Keratinocyte (primary cell): ENCODE data around the gene CEP85L.

Experiments
- EZH2 ChIP-seq: IDR thresholded peaks from one replicate; pipeline ENCODE4 v1.6.1; 2012; ENCODE audit warnings: inconsistent platforms, mild to moderate bottlenecking, low read length, moderate library complexity
- TF ChIP-seq, protein P1 (sequence below), 3 experiments: IDR thresholded peaks in 1 of 3; conservative IDR thresholded peaks in 1 of 3; optimal IDR thresholded peaks in 1 of 3; 2 replicates in 2 of 3; 3 replicates in 1 of 3; pipeline versions ENCODE3 to v1.5.1; 2011; ENCODE audit warnings: low read length in 3 of 3, mild to moderate bottlenecking in 3 of 3, moderate library complexity in 2 of 3, control low read depth in 1 of 3, inconsistent platforms in 1 of 3; ENCODE audit not compliant: insufficient read depth in 2 of 3; ENCODE audit errors: extremely low read depth in 1 of 3

DNA sequence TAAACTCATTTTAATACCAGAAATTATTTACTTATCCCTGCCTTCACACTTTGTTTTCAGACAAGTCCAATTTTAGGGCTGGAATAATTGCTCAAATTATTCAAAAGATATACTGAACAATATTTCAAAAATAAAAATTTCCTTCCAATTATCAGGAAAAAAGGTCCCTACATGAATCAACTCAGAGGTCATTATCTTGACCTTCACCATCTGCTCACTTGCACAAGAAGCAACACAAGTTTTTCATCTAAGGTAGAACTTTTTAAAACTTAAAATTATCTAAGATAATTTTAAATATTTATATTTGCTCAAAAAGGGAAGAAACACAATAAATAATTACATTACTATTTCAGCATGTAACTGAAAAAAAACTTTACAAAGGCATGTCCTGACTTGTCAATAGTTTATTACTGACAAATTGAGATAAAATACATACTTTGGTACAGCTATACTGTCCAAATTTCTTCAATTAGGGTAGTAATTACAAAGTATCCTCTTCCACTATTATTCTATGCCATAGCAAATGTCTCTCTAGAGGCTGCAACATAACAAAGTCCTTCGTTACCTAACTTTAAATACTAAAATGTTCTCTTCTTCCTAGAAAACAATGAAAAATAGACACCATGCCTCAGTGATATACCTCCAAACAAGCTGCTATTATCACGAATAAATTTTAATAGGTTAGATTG is 2.4 kb downstream of the CEP85L start:
- TF ChIP-seq, protein P1, sequence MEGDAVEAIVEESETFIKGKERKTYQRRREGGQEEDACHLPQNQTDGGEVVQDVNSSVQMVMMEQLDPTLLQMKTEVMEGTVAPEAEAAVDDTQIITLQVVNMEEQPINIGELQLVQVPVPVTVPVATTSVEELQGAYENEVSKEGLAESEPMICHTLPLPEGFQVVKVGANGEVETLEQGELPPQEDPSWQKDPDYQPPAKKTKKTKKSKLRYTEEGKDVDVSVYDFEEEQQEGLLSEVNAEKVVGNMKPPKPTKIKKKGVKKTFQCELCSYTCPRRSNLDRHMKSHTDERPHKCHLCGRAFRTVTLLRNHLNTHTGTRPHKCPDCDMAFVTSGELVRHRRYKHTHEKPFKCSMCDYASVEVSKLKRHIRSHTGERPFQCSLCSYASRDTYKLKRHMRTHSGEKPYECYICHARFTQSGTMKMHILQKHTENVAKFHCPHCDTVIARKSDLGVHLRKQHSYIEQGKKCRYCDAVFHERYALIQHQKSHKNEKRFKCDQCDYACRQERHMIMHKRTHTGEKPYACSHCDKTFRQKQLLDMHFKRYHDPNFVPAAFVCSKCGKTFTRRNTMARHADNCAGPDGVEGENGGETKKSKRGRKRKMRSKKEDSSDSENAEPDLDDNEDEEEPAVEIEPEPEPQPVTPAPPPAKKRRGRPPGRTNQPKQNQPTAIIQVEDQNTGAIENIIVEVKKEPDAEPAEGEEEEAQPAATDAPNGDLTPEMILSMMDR (optimal IDR thresholded peaks at IDR 0.05 in 1 of 3, IDR thresholded peaks at IDR 0.05 in 1 of 3, conservative IDR thresholded peaks at IDR 0.05 in 1 of 3; ENCODE audit: extremely low read depth in 1 of 3, insufficient read depth in 2 of 3, low read length in 3 of 3), result no peak
- TF ChIP-seq EZH2, result no peak
